DOHH2 (cell line): Measurements from ENCODE around the gene LYRM4.

Experiments
- CTCF ChIP-seq: fragments of 200-600 bp; sonication (generic); IDR thresholded peaks from one replicate; pipeline ENCODE4 v1.5.1; 2014; ENCODE audit warnings: antibody characterized with exemption, mild to moderate bottlenecking, low read depth, low read length; ENCODE audit not compliant: poor library complexity, severe bottlenecking
- EZH2phosphoT487 ChIP-seq: fragments of 200-600 bp; sonication (generic); IDR thresholded peaks from 2 replicates; pipeline ENCODE4 v1.6.1; 2017; ENCODE audit warnings: borderline replicate concordance, mild to moderate bottlenecking, antibody characterized with exemption, low read length, moderate library complexity, mixed read lengths

DNA sequence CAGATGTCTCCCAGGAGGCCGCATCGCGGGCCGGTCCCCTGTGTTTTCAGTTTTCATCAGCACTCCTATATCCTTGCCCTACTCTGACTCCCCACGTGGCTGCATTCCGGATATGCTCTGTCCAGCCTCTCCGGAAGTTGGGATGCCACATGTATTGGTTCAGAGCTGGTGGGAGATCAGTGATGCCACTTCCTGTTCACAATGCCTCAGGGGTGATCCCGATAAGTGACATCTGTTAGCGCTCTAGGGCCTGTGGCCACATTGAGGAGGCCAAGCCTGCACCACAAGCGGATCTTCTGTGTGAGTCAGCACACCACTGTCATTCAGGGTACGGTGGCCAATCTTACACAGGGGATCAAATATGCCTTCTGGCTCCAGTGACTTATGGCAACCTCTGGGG is 117.8 kb downstream of the LYRM4 start:
- no peak for TF ChIP-seq CTCF
- no peak for TF ChIP-seq EZH2phosphoT487
